ENCODE measurements around the gene HEATR1. TPM values are rescaled to one million over a fixed set of nuclear protein-coding genes. Genes with fewer than 3 reads are reported as not detected.
"Not testable (repeated sequence)": the region's sequence is repeated elsewhere in the genome, so short reads cannot be mapped to it uniquely, and the experiment has no call there.

Gene HEATR1
- total RNA-seq (2014; rRNA removed; shearing (Covaris generic)): 21.6 and 23.3 TPM in 2 replicates

GRCh38 chr1:236603991-236604904, at the start of gene HEATR1:
Gene HEATR1 (minus strand): TSS chr1:236604516. CDS start chr1:236604095, 421 bp downstream.
- peak; percentile 94 for DNase-seq (ENCODE audit: low read depth)

GRCh38 chr1:236645016-236645680, 40.8 kb upstream of the HEATR1 start:
- DNase-seq (ENCODE audit: low read depth): no peak

- DNase-seq (ENCODE audit: low read depth): no peak
Measured at GRCh38 chr1:236642763-236643162, 38.4 kb upstream of the HEATR1 start.

- no peak for DNase-seq (ENCODE audit: low read depth)
Measured at GRCh38 chr1:236639686-236640085, 35.4 kb upstream of the HEATR1 start.

GRCh38 chr1:236638945-236639344, 34.6 kb upstream of the HEATR1 start:
- no peak for DNase-seq (ENCODE audit: low read depth)

- DNase-seq (ENCODE audit: low read depth): no peak
Measured at GRCh38 chr1:236636017-236636416, 31.7 kb upstream of the HEATR1 start.

- no peak for DNase-seq (ENCODE audit: low read depth)
Measured at GRCh38 chr1:236627727-236628408, 23.6 kb upstream of the HEATR1 start.

- peak; percentile 31 for DNase-seq (ENCODE audit: low read depth)
Measured at GRCh38 chr1:236623371-236624166, 19.3 kb upstream of the HEATR1 start.

- DNase-seq (ENCODE audit: low read depth): no peak
Measured at GRCh38 chr1:236622407-236622806, 18.1 kb upstream of the HEATR1 start.

- peak; percentile 20 for DNase-seq (ENCODE audit: low read depth)
Measured at GRCh38 chr1:236619398-236619797, 15.1 kb upstream of the HEATR1 start.

DNA sequence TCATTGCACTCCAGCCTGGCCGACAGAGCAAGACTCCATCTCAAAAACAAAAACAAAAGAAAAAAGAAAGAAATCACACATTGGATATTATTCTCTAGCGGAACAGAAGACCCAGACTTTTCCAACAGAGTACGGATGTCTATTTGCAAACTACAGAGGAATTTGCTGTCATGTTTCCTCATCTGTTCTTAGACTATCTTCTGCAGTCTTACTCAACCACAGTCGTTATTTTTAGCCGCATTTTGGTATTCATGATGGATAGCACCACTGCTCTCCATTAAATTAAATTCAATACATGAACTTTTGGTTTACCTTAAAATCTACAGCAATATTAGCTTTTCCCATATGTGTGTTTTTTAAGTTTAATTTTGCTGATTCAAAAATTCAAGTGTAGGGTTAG, 14.2 kb upstream of the HEATR1 start:
- DNase-seq (ENCODE audit: low read depth): no peak

- no peak for DNase-seq (ENCODE audit: low read depth)
Measured at GRCh38 chr1:236615399-236616148, 11.3 kb upstream of the HEATR1 start.

GRCh38 chr1:236612349-236612748, 8.0 kb upstream of the HEATR1 start:
- no peak for DNase-seq (ENCODE audit: low read depth)

DNA sequence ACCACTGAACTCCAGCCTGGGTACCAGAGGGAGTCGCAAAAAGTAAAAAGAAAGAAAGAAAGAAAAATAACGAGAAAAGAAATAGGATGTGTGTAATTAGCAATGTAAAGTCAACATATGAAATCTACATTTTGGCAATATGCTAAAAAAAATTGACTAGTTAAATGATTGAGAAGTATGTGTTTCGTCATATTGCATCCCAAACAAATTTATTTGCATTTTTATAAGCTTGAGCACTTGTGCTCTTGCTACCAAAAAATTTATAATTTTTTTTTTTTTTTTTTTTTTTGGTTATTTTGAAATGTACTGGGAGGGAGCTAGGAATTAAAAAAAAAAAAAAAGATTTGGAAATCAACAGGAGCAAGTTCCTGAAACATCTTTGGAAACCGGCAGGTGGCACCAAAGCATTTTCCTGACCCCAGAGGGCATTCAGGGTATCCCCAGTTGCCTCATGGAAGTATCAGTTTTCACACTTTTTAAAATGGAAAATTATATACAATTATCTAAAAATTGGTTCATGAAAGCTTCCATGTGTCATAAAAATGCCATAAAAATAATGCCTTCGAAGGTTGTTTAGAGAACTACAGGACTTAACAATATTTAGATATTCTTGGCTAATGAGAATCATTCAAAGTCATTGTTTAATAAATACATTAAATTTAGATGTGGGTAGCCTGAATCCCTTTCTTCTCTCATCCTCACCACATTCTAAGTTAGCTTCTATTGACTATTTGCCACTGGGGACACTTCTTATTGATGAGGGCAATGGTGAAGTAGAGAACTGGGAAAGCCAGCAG, 4.8 kb upstream of the HEATR1 start:
- DNase-seq (ENCODE audit: low read depth): peak; percentile 56

- not testable (repeated sequence) for DNase-seq (ENCODE audit: low read depth)
Measured at GRCh38 chr1:236607597-236607996, 3.3 kb upstream of the HEATR1 start.

DNA sequence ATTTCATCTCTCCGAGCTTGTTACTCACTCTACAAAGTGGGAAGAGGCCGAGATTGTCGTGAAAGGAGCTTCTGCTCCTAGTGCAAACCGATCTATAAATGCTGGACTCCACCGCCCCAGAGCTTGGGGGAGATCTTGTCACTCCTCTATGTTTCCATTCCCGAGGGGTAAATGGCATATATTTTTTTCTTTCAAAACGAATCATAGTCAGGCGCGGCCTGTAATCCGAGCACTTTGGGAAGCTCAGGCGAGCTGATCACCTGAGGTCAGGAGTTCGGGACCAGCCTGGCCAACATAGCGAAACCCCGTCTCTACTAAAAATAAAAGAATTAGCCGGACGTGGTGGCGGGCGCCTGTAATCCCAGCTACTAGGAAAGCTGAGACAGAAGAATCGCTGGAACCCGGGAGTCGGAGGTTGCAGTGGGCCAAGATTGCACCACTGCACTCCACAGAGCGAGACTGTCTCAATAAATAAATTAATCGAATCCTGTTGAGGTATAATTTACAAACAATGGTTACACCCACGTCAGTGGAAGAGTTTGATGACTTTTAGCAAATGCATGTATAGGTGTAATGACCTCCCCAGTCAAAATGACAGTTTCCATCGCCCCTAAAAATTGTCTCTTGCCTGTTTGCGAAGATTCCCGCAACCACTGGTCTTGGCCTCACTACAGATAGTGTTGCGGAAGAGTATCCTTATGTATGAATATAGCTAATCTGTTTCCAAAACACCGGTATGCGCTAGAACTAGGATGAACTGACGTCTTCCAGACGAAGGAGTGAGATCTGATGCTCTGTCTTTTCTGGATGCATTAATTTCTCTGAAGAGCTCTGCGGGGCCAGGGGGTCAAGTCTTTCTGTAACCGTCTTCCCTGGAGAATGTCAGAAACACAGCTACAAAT, 840 bp upstream of the HEATR1 start:
- DNase-seq (ENCODE audit: low read depth): no peak

GRCh38 chr1:236602171-236602570, 2.1 kb downstream of the HEATR1 start:
- DNase-seq (ENCODE audit: low read depth): no peak

DNA sequence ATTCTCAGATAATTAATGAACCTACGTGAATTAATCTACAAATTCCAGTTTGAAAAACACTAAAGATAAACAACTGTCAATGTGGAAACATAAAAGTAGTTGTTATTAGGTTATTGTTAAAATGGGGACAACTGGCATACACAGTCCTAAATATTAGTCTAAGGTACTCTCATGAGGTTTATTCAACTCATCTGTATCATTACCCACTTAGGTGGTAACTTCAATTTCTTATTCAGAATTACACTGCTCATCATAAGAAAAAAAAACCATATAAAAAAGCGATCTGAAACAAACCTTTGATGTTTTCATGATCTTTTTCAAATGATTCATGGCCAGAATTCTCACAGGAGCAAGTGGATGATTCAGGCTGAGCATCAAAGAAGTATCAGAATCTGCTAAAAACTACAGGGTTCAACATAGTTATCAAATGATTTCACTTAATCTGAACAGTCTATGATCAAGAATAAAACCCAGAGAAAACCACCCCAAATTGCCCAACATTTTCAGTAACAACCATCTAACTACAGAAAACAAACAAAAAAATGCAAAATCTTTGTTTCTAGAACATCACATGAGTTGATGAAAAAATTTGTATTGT, 13.7 kb downstream of the HEATR1 start:
- DNase-seq (ENCODE audit: low read depth): no peak
